ENCODE results near the gene MCMBP.

- no peak for TF ChIP-seq CTCF (IDR thresholded peaks at IDR 0.05)
- TF ChIP-seq EZH2 (IDR thresholded peaks at IDR 0.05; ENCODE audit: borderline replicate concordance, insufficient read depth, low read depth, low read length, poor library complexity, severe bottlenecking): no peak
Measured at GRCh38 chr10:119898577-119898976, 25.9 kb upstream of the MCMBP start.

All from B cell (primary cell).